Activated CD8-positive, alpha-beta memory T cell treated with anti-CD3 and anti-CD28 coated beads for 24 hours (primary cell): ENCODE measurements around the gene SLC15A1.
"Not testable (repeated sequence)": the region's sequence is repeated elsewhere in the genome, so short reads cannot be mapped to it uniquely, and the experiment has no call there.

Source experiments
- DNase-seq: peaks from one replicate; pipeline ENCODE4 v3.0.0-alpha.2; 2020

Gene SLC15A1

DNA sequence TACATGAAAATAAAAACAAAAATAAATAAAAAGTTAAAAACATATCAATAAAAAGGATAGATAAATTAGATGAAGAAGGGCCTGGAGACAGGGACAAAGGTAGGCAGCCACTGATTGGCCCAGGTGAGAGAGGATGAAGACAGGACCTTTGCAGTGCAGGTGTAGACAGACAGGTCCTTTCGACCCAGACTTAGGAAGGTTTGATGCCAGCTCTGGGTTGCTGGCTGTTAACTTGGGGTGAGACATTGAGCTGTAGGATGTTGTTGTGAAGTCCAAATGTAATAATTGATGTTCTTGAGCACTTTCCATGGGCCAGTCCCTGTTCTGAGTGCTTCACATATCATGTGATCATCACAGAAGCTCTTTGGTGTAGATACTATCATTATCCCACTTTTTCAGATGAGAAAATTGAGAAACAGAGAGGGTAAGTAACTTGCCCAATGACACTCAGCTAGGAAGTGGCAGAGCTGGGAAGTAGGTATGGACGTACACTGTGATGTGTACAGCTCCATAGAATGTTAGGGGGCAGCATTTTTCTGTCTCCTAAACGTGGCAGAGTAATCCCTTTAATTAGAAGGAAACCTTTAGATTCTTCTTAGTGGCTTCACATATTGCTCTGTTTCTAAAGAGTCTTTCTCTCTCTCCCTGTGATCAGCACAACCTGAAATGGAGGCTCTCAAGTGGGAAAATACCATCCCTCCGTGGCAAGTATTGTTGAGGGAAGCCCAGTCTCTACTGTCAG, 99.6 kb downstream of the SLC15A1 start:
- DNase-seq: peak; percentile 57

DNA sequence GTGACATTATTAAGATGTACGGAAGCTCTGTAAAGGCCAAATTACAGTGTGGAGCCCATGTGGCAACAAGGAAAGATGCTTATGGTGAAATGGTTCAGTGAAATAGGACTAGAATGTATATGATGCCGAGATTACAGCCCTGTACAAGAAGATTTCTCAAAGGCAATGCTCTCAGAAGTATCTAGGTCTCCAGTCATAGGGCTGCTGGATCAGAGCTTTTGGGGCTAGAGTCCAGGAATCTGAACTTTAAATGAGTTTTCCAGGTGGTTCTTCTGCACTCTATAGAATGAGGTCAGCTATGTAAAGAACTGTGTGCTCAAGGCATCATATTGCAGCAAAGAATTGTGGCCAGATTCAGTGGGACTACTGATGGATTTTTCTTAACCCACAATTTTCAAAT, 100.2 kb downstream of the SLC15A1 start:
- DNase-seq: no peak

DNA sequence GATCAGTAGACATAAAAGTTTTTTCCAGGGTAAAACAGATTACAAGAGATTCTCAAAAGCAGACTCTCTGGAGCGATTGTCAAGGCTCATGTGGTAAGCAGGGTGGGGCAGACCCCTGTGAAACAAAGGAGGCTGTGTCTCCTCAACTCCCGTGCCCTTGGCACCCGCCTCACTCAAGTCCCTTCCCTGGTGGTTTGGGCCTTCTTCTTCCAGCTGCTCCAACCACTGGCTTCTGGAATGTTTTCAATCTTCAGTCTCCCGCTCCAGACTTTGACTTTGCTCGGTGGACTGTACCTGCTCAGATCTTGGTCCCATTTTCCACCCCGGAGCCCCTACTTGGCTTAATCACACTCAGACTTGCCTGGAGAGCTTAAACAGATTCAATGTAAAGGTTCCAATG, 100.7 kb downstream of the SLC15A1 start:
- no peak for DNase-seq

DNA sequence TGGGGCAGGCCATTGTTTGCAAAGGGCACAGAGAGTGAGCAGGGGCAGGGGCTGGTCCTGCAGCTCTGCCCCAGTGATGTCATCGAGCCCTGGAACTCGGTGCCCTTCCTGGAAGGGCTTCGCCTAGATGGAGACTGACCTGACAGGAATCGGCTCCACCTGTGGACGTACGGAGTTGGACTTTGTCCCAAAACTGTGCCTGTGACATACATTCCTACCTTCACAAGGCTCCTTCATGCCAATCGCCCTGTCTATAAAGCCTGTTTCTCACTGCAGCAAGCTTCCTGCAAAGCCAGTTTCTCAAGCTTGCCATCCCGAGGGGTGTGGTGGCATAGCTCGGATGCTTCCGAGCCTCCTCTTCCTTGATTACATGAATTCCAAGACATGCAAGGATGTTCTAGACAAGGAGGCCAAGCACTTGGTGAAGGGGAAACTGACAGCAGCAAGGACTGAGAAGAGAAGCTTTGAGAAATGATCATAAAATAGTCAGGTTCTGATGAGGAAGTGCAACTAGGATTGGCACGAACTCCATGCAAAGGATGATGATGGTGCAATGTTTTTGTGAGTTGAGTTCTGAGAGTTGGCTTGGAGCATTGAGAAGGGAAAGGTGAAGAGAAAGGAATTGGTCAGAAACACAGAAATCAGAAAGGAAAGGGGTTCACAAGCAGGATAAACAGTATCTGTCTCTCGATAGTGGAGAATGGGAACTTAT, 101.9 kb downstream of the SLC15A1 start:
- DNase-seq: no peak

DNA sequence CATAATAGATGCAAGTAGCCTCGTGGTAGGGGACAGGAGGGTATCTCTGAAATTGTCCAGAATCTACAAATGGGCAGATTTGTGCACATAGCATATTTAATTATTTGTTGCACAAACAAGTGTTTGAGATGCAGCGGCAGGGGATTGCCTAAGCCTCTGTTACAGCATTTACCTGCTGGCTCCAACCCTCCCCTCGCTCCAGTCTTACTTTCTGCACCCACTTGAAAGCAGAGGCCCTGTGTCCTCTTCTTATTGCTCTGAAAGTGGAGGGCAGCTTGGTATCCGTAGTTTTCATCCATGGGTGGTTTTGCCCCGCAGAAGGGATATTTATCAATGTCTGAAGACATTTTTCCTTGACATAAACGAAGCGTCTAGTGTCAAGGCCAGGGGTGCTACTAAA, 102.6 kb downstream of the SLC15A1 start:
- no peak for DNase-seq

DNA sequence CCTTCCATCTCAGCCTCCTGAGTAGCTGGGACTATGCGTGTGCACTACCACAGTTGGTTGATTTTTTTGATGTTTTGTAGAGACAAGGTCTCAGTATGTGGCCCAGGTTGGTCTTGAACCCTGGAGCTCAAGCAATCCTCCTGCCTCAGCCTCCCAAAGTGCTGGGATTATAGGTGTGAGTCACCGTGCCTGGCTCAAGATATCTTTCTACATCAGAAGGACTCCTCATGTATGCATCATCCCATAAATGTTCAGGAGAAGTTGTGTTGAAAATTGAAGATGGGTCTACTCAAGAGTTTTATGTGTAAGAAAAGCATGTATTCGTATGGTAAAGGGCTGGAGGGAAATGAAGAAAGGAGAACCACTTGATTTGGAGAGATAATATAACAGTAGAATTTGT, 103.8 kb downstream of the SLC15A1 start:
- no peak for DNase-seq

DNA sequence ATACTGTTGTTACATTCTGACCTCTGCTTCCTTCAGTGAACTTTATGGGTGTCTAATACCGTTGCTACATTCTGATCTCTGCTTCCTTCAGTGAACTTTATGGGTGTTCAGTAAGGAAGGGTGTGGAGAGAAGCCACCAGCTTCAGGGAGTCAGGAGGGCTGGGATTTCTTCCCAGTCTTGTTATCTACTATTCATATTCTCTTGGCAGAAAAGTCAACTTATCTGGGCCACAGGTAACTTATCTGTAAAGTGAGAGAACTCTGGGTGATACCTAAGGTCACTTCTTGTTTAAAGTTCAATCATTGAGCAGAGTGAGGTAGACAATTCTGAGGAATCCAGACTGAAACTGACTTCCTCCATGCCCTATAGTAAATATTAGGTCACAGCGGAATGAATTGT, 104.3 kb downstream of the SLC15A1 start:
- no peak for DNase-seq

DNA sequence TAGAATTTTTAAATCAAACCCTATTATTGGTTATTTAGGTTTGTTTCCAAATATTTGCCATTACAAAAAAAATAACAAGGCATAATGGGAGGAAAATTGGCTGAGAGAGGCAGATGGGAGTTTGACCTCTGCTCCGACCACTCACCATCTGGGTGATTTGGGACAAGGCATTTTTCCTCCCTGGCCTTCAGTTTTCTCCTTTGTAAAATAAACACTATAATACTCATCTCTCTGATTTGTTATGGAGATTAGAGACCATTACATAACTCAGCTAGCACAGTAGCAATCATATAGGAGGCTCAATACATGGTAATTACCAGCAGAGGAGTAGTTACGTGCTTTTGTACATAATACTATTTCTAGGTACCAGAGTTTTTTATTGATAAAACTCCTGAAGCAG, 105.4 kb downstream of the SLC15A1 start:
- no peak for DNase-seq

DNA sequence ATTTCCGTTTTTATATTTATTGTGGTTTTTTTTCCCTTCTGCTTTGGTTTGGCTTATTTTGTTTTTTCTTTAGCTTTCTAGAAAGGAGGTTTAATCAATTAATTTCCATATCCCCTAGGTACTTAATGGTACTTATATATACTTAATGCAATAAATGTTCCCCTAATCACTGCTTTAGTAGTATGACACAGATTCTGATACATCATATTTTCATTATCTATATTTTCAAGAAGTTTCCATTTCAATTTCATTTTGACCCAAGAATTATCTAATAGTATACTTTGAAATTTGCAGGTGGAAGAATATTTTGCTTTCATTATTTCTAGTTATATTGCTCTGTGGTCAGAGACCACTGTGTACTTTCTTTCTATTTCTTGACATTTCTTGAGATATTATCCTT, 109.0 kb downstream of the SLC15A1 start:
- no peak for DNase-seq

DNA sequence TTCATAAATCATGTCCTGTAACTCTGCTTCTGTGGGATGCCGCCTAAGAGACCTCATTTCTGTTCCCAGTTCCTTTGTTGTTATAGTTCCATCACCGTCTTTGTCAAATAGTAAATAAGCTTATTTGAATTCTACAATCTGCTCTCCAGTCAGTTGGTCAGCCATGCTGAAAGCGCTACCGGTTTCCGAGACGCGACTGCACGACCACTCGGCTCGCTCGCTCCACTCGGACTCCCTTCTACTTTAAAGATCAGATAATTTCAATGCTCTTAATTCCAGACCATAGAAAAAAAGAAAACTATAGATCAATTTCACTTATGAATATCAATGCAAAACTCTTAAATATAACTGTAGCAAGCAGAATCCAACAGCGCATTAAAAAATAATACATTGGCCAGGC, 111.4 kb downstream of the SLC15A1 start:
- DNase-seq: no peak

DNA sequence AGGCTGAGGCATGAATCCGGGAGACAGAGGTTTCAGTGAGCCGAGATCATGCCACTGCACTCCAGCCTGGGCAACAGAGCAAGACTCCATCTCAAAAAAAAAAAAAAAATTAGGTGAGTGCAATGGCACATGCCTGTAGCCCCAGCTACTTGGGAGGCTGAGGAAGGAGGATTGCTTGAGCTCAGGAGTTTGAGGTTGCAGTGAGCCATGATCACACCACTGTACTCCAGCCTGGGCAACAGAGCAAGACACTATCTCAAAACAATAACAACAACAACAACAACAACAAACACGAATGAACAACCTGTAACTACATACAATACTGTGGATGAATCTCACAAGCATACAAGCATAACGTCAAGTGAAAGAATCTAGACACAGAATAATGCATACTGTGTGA, 112.7 kb downstream of the SLC15A1 start:
- not testable (repeated sequence) for DNase-seq

DNA sequence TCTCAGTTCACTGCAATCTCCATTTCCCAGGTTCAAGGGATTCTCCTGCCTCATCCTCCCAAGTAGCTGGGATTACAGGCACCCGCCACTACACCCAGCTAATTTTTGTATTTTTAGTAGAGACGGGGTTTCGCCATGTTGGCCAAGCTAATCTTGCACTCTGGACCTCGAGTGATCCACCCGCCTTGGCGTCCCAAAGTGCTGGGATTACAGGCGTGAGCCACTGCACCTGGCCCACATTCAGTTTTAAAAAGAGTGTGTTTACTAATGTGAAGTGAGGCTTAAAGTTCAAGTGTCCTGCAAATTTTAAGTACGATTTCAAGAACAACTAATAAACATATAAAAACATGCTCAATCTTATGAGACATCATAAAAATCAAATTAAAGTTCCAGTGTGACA, 114.1 kb downstream of the SLC15A1 start:
- DNase-seq: not testable (repeated sequence)
